Stimulated activated effector memory CD8-positive, alpha-beta T cell treated with anti-CD3 and anti-CD28 coated beads, Interleukin-12 subunit alpha, Interleukin-12 subunit beta, amount 100 ng/mL, for 72 hours (primary cell): ENCODE results near the gene ZNF433.
A peak's percentile ranks its signal among the peaks of the same experiment; 100 is the strongest.
"Not testable (repeated sequence)": the region's sequence is repeated elsewhere in the genome, so short reads cannot be mapped to it uniquely, and the experiment has no call there.

Experiments used
- ATAC-seq: fragments of 150-1000 bp; cut with Tn5 transposase; 2 replicates; pipeline ENCODE4 v1.10.0; 2021
- DNase-seq, 2 donors: peaks; one replicate each; pipeline ENCODE4 v3.0.0; 2021 to 2022; ENCODE audit warnings: low spot score in 2 of 2
- H3K27ac Mint-ChIP-seq: one replicate; pipeline ENCODE4 v1.8.0; 2022; ENCODE audit warnings: mild to moderate bottlenecking, mixed read lengths
- H3K36me3 Mint-ChIP-seq: one replicate; pipeline ENCODE4 v1.8.0; 2022; ENCODE audit warnings: mild to moderate bottlenecking, mixed read lengths
- H3K4me1 Mint-ChIP-seq: one replicate; pipeline ENCODE4 v1.8.0; 2022; ENCODE audit warnings: mixed read lengths
- H3K4me3 Mint-ChIP-seq: one replicate; pipeline ENCODE4 v1.8.0; 2022; ENCODE audit warnings: mild to moderate bottlenecking, mixed read lengths
- H3K9me3 Mint-ChIP-seq: one replicate; pipeline ENCODE4 v1.8.0; 2022; ENCODE audit warnings: mixed read lengths

ZNF433 gene

GRCh38 chr19:12015753-12016116, 19.7 kb downstream of the ZNF433 start:
- no peaks in the 10 kb centered on the region for H3K4me1 Mint-ChIP-seq
- H3K9me3 Mint-ChIP-seq = peaks cover 28% of the 10 kb centered on the region
- ATAC-seq = no peak
- H3K27ac Mint-ChIP-seq = no peak overlapping the region
- no peak for DNase-seq
- H3K4me3 Mint-ChIP-seq = no peak overlapping the region
- peaks cover 15% of the 10 kb centered on the region for H3K36me3 Mint-ChIP-seq

- H3K4me1 Mint-ChIP-seq = no peaks in the 10 kb centered on the region
- ATAC-seq (no peak), DNase-seq (no peak)
- H3K27ac Mint-ChIP-seq = no peak overlapping the region
- H3K4me3 Mint-ChIP-seq = no peak overlapping the region
- H3K9me3 Mint-ChIP-seq = peaks cover 25% of the 10 kb centered on the region
- peaks cover 15% of the 10 kb centered on the region for H3K36me3 Mint-ChIP-seq
Measured at GRCh38 chr19:12015015-12015752, 20.3 kb downstream of the ZNF433 start.

- H3K4me1 Mint-ChIP-seq = peaks cover 26% of the 10 kb centered on the region
- H3K4me3 Mint-ChIP-seq = no peak overlapping the region
- ATAC-seq (peak; percentile 91), DNase-seq (no peak)
- H3K36me3 Mint-ChIP-seq = peaks cover 33% of the 10 kb centered on the region
- H3K9me3 Mint-ChIP-seq = no peaks in the 10 kb centered on the region
- H3K27ac Mint-ChIP-seq = peak overlapping the region; percentile 32
Measured at GRCh38 chr19:12000152-12000981, 35.1 kb downstream of the ZNF433 start.

GRCh38 chr19:11995174-11995573, 40.3 kb downstream of the ZNF433 start:
- ATAC-seq (no peak), DNase-seq (no peak)
- Mint-ChIP-seq H3K4me3 (no peak overlapping the region), H3K9me3 (no peaks in the 10 kb centered on the region), H3K36me3 (peaks cover 8% of the 10 kb centered on the region), H3K4me1 (peaks cover 32% of the 10 kb centered on the region), H3K27ac (no peak overlapping the region)

GRCh38 chr19:11991921-11992320, 43.6 kb downstream of the ZNF433 start:
- H3K4me1 Mint-ChIP-seq = peaks cover 30% of the 10 kb centered on the region
- peaks cover 29% of the 10 kb centered on the region for H3K36me3 Mint-ChIP-seq
- not testable (repeated sequence) for ATAC-seq, H3K27ac Mint-ChIP-seq, H3K4me3 Mint-ChIP-seq, H3K9me3 Mint-ChIP-seq, DNase-seq

GRCh38 chr19:11989112-11989456, 46.4 kb downstream of the ZNF433 start:
- DNase-seq (no peak), ATAC-seq (no peak)
- Mint-ChIP-seq H3K4me3 (peak overlapping the region; percentile 95), H3K9me3 (no peaks in the 10 kb centered on the region), H3K4me1 (peaks cover 28% of the 10 kb centered on the region), H3K36me3 (peaks cover 30% of the 10 kb centered on the region), H3K27ac (no peak overlapping the region)

- Mint-ChIP-seq H3K4me1 (peaks cover 24% of the 10 kb centered on the region), H3K27ac (peak overlapping the region; percentile 94), H3K9me3 (no peaks in the 10 kb centered on the region), H3K4me3 (peak overlapping the region; percentile 95), H3K36me3 (peaks cover 30% of the 10 kb centered on the region)
- peak; percentile 75 to 92 for DNase-seq
- ATAC-seq = peak; percentile 99
Measured at GRCh38 chr19:11987405-11988281, 47.8 kb downstream of the ZNF433 start.

- peaks cover 18% of the 10 kb centered on the region for H3K4me1 Mint-ChIP-seq
- ATAC-seq = no peak
- no peak for DNase-seq
- no peaks in the 10 kb centered on the region for H3K9me3 Mint-ChIP-seq
- no peak overlapping the region for H3K27ac Mint-ChIP-seq
- peak overlapping the region; percentile 95 for H3K4me3 Mint-ChIP-seq
- H3K36me3 Mint-ChIP-seq = peaks cover 30% of the 10 kb centered on the region
Measured at GRCh38 chr19:11986754-11987153, 48.7 kb downstream of the ZNF433 start.

- Mint-ChIP-seq H3K27ac (no peak overlapping the region), H3K36me3 (peaks cover 20% of the 10 kb centered on the region), H3K4me3 (no peak overlapping the region), H3K4me1 (peaks cover 11% of the 10 kb centered on the region), H3K9me3 (peaks cover 3% of the 10 kb centered on the region)
- ATAC-seq = no peak
- no peak for DNase-seq
Measured at GRCh38 chr19:11984986-11985385, 50.5 kb downstream of the ZNF433 start.

- ATAC-seq (no peak), DNase-seq (no peak)
- peaks cover 16% of the 10 kb centered on the region for H3K9me3 Mint-ChIP-seq
- peaks cover 7% of the 10 kb centered on the region for H3K36me3 Mint-ChIP-seq
- H3K4me3 Mint-ChIP-seq = no peak overlapping the region
- no peaks in the 10 kb centered on the region for H3K4me1 Mint-ChIP-seq
- H3K27ac Mint-ChIP-seq = no peak overlapping the region
Measured at GRCh38 chr19:11982526-11982925, 53.0 kb downstream of the ZNF433 start.

- H3K4me1 Mint-ChIP-seq = no peaks in the 10 kb centered on the region
- DNase-seq = no peak
- H3K36me3 Mint-ChIP-seq = no peaks in the 10 kb centered on the region
- H3K4me3 Mint-ChIP-seq = no peak overlapping the region
- no peak for ATAC-seq
- no peak overlapping the region for H3K27ac Mint-ChIP-seq
- H3K9me3 Mint-ChIP-seq = peaks cover 19% of the 10 kb centered on the region
Measured at GRCh38 chr19:11979527-11979926, 56.0 kb downstream of the ZNF433 start.

- no peak overlapping the region for H3K4me3 Mint-ChIP-seq
- H3K9me3 Mint-ChIP-seq = peaks cover 22% of the 10 kb centered on the region
Measured at GRCh38 chr19:11978492-11979100, 56.9 kb downstream of the ZNF433 start.

GRCh38 chr19:11973019-11973810, 62.3 kb downstream of the ZNF433 start:
- no peak for ATAC-seq
- Mint-ChIP-seq H3K4me1 (no peaks in the 10 kb centered on the region), H3K36me3 (no peaks in the 10 kb centered on the region), H3K4me3 (no peak overlapping the region), H3K9me3 (peaks cover 7% of the 10 kb centered on the region), H3K27ac (no peak overlapping the region)
- no peak for DNase-seq

More at GRCh38 chr19:11978492-11979100, 56.9 kb downstream of the ZNF433 start:
- DNase-seq = no peak
- no peaks in the 10 kb centered on the region for H3K4me1 Mint-ChIP-seq
- no peaks in the 10 kb centered on the region for H3K36me3 Mint-ChIP-seq
- no peak for ATAC-seq
- no peak overlapping the region for H3K27ac Mint-ChIP-seq

GRCh38 chr19:11971041-11971440, 64.4 kb downstream of the ZNF433 start:
- Mint-ChIP-seq H3K4me3 (no peak overlapping the region), H3K4me1 (no peaks in the 10 kb centered on the region), H3K36me3 (no peaks in the 10 kb centered on the region), H3K9me3 (peaks cover 3% of the 10 kb centered on the region), H3K27ac (no peak overlapping the region)
- DNase-seq (no peak), ATAC-seq (no peak)
